GM18870 (cell line): ENCODE measurements around the gene TOP3B.

ENCODE experiments used
- ATAC-seq: cut with Tn5 transposase; IDR thresholded peaks from one replicate; pipeline ENCODE4 v1.9.1; 2021; ENCODE audit warnings: moderate library complexity; ENCODE audit not compliant: unreplicated experiment

Gene TOP3B

GRCh38 chr22:22013559-22014284, 31.1 kb upstream of the TOP3B start:
- ATAC-seq: no peak

GRCh38 chr22:22011964-22012363, 29.4 kb upstream of the TOP3B start:
- no peak for ATAC-seq

GRCh38 chr22:22010358-22010757, 27.8 kb upstream of the TOP3B start:
- ATAC-seq: no peak

GRCh38 chr22:22009661-22010060, 27.1 kb upstream of the TOP3B start:
- ATAC-seq: no peak

GRCh38 chr22:22006596-22006990, 24.0 kb upstream of the TOP3B start:
- no peak for ATAC-seq

- ATAC-seq: no peak
These were observed 23.5 kb upstream of the TOP3B start for GRCh38 chr22:22005945-22006595.

GRCh38 chr22:22003233-22003632, 20.6 kb upstream of the TOP3B start:
- ATAC-seq: no peak

- ATAC-seq: no peak
These were observed 20.0 kb upstream of the TOP3B start for GRCh38 chr22:22002526-22003055.

GRCh38 chr22:22001664-22002525, 19.3 kb upstream of the TOP3B start:
- ATAC-seq: no peak

- ATAC-seq: no peak
These were observed 16.1 kb upstream of the TOP3B start for GRCh38 chr22:21998595-21999247.

- no peak for ATAC-seq
These were observed 13.7 kb upstream of the TOP3B start for GRCh38 chr22:21996175-21996720.

GRCh38 chr22:21995660-21996059, 13.1 kb upstream of the TOP3B start:
- no peak for ATAC-seq

- no peak for ATAC-seq
These were observed 12.4 kb upstream of the TOP3B start for GRCh38 chr22:21994881-21995444.

GRCh38 chr22:21992593-21993237, 10.1 kb upstream of the TOP3B start:
- no peak for ATAC-seq

- no peak for ATAC-seq
These were observed 9.2 kb upstream of the TOP3B start for GRCh38 chr22:21991774-21992173.

- no peak for ATAC-seq
These were observed 8.7 kb upstream of the TOP3B start for GRCh38 chr22:21991304-21991596.

GRCh38 chr22:21990445-21991303, 8.1 kb upstream of the TOP3B start:
- no peak for ATAC-seq

GRCh38 chr22:21989049-21989448, 6.5 kb upstream of the TOP3B start:
- ATAC-seq: no peak

- ATAC-seq: no peak
These were observed 2.6 kb upstream of the TOP3B start for GRCh38 chr22:21985214-21985613.
